Mucosa of stomach (tissue), 1 donor: ENCODE results near the gene PRR35.
A peak's percentile ranks its signal among the peaks of the same experiment; 100 is the strongest.

Experiments used
- H3K27me3 ChIP-seq: one replicate; pipeline ENCODE4 v1.7.0; 2013; ENCODE audit warnings: mild to moderate bottlenecking, low read length; ENCODE audit not compliant: control insufficient read depth, insufficient read depth
- H3K36me3 ChIP-seq: one replicate; pipeline ENCODE4 v1.7.0; 2013; ENCODE audit warnings: low read length; ENCODE audit not compliant: control insufficient read depth, insufficient read depth
- H3K4me1 ChIP-seq: one replicate; pipeline ENCODE4 v1.7.0; 2013; ENCODE audit warnings: mild to moderate bottlenecking, low read length; ENCODE audit not compliant: control insufficient read depth, insufficient read depth
- H3K4me3 ChIP-seq: one replicate; pipeline ENCODE4 v1.7.0; 2013; ENCODE audit warnings: low read length
- H3K9ac ChIP-seq: one replicate; pipeline ENCODE4 v1.7.0; 2013; ENCODE audit warnings: mild to moderate bottlenecking, low read length, moderate library complexity
- H3K9me3 ChIP-seq: one replicate; pipeline ENCODE4 v1.7.0; 2013; ENCODE audit warnings: mild to moderate bottlenecking, low read length, moderate library complexity; ENCODE audit not compliant: control insufficient read depth
- donor health status: Pancreatic carcinoma.

The PRR35 gene

GRCh38 chr16:582614-583331 is 22.6 kb downstream of the PRR35 start:
- Histone ChIP-seq H3K9ac (no peak overlapping the region), H3K27me3 (peaks cover 11% of the 10 kb centered on the region)

GRCh38 chr16:583470-583814 is 23.2 kb downstream of the PRR35 start:
- Histone ChIP-seq H3K4me1 (peaks cover 21% of the 10 kb centered on the region), H3K4me3 (no peak overlapping the region), H3K9ac (no peak overlapping the region), H3K27me3 (peaks cover 11% of the 10 kb centered on the region), H3K36me3 (no peaks in the 10 kb centered on the region), H3K9me3 (no peaks in the 10 kb centered on the region)

More at GRCh38 chr16:582614-583331, 22.6 kb downstream of the PRR35 start:
- Histone ChIP-seq H3K4me3 (no peak overlapping the region), H3K9me3 (no peaks in the 10 kb centered on the region), H3K36me3 (no peaks in the 10 kb centered on the region), H3K4me1 (peaks cover 14% of the 10 kb centered on the region)

GRCh38 chr16:583815-584591 is 23.8 kb downstream of the PRR35 start:
- H3K9ac ChIP-seq = no peak overlapping the region
- H3K9me3 ChIP-seq = no peaks in the 10 kb centered on the region
- H3K27me3 ChIP-seq = peaks cover 11% of the 10 kb centered on the region
- peaks cover 21% of the 10 kb centered on the region for H3K4me1 ChIP-seq
- no peaks in the 10 kb centered on the region for H3K36me3 ChIP-seq
- no peak overlapping the region for H3K4me3 ChIP-seq

- Histone ChIP-seq H3K4me1 (peaks cover 21% of the 10 kb centered on the region), H3K27me3 (peaks cover 11% of the 10 kb centered on the region), H3K36me3 (no peaks in the 10 kb centered on the region), H3K9ac (no peak overlapping the region), H3K9me3 (no peaks in the 10 kb centered on the region), H3K4me3 (no peak overlapping the region)
Observed at GRCh38 chr16:585351-585750, 25.2 kb downstream of the PRR35 start.

GRCh38 chr16:586047-586644 is 26.0 kb downstream of the PRR35 start:
- H3K4me1 ChIP-seq = peaks cover 21% of the 10 kb centered on the region
- no peak overlapping the region for H3K4me3 ChIP-seq
- H3K36me3 ChIP-seq = no peaks in the 10 kb centered on the region
- no peaks in the 10 kb centered on the region for H3K9me3 ChIP-seq
- H3K27me3 ChIP-seq = peaks cover 11% of the 10 kb centered on the region
- H3K9ac ChIP-seq = no peak overlapping the region

GRCh38 chr16:586645-587590 is 26.7 kb downstream of the PRR35 start:
- Histone ChIP-seq H3K4me1 (peaks cover 24% of the 10 kb centered on the region), H3K36me3 (no peaks in the 10 kb centered on the region), H3K9ac (no peak overlapping the region), H3K4me3 (no peak overlapping the region), H3K27me3 (peaks cover 11% of the 10 kb centered on the region), H3K9me3 (no peaks in the 10 kb centered on the region)

- peak overlapping the region; percentile 80 for H3K9ac ChIP-seq
- H3K4me1 ChIP-seq = peaks cover 40% of the 10 kb centered on the region
Observed at GRCh38 chr16:588639-588888, 28.4 kb downstream of the PRR35 start.

GRCh38 chr16:588889-589657 is 28.9 kb downstream of the PRR35 start:
- peaks cover 45% of the 10 kb centered on the region for H3K4me1 ChIP-seq
- no peaks in the 10 kb centered on the region for H3K36me3 ChIP-seq
- H3K9me3 ChIP-seq = no peaks in the 10 kb centered on the region
- H3K27me3 ChIP-seq = peaks cover 11% of the 10 kb centered on the region
- H3K9ac ChIP-seq = peak overlapping the region; percentile 80
- peak overlapping the region; percentile 58 for H3K4me3 ChIP-seq

More at GRCh38 chr16:588639-588888, 28.4 kb downstream of the PRR35 start:
- H3K36me3 ChIP-seq = no peaks in the 10 kb centered on the region
- peaks cover 11% of the 10 kb centered on the region for H3K27me3 ChIP-seq
- H3K4me3 ChIP-seq = peak overlapping the region; percentile 58
- no peaks in the 10 kb centered on the region for H3K9me3 ChIP-seq

GRCh38 chr16:589658-590187 is 29.5 kb downstream of the PRR35 start, which contains the start of gene RAB40C:
Gene RAB40C, plus strand, starts transcription at chr16:590066. Its CDS starts 226 bp downstream, at chr16:590292.
- Histone ChIP-seq H3K4me1 (peaks cover 51% of the 10 kb centered on the region), H3K9me3 (no peaks in the 10 kb centered on the region)

GRCh38 chr16:590188-590814 is 30.1 kb downstream of the PRR35 start:
- Histone ChIP-seq H3K9ac (peak overlapping the region; percentile 89), H3K4me1 (peaks cover 56% of the 10 kb centered on the region), H3K9me3 (no peaks in the 10 kb centered on the region), H3K4me3 (peak overlapping the region; percentile 91), H3K36me3 (no peaks in the 10 kb centered on the region), H3K27me3 (peaks cover 10% of the 10 kb centered on the region)

More at GRCh38 chr16:589658-590187, 29.5 kb downstream of the PRR35 start, which contains the start of gene RAB40C:
- no peaks in the 10 kb centered on the region for H3K36me3 ChIP-seq
- peaks cover 11% of the 10 kb centered on the region for H3K27me3 ChIP-seq
- peak within 1 kb of the TSS; percentile 91 for H3K4me3 ChIP-seq
- H3K9ac ChIP-seq = peak within 1 kb of the TSS; percentile 89
